ENCODE results near the gene COL26A1.
"Not testable (repeated sequence)": the region's sequence is repeated elsewhere in the genome, so short reads cannot be mapped to it uniquely, and the experiment has no call there.

COL26A1 gene

GRCh38 chr7:101402081-101402779 is 39.6 kb downstream of the COL26A1 start:
- DNase-seq (ENCODE audit: low read depth, low spot score): no peak

- DNase-seq (ENCODE audit: low read depth, low spot score): no peak
Measured at GRCh38 chr7:101402835-101403234, 40.2 kb downstream of the COL26A1 start.

GRCh38 chr7:101405474-101406067 is 42.9 kb downstream of the COL26A1 start:
- no peak for DNase-seq (ENCODE audit: low read depth, low spot score)

- no peak for DNase-seq (ENCODE audit: low read depth, low spot score)
Measured at GRCh38 chr7:101410743-101411507, 48.2 kb downstream of the COL26A1 start.

GRCh38 chr7:101411508-101411874 is 48.8 kb downstream of the COL26A1 start:
- no peak for DNase-seq (ENCODE audit: low read depth, low spot score)

GRCh38 chr7:101412976-101413375 is 50.3 kb downstream of the COL26A1 start:
- DNase-seq (ENCODE audit: low read depth, low spot score): no peak

GRCh38 chr7:101418694-101419093 is 56.0 kb downstream of the COL26A1 start:
- DNase-seq (ENCODE audit: low read depth, low spot score): no peak

GRCh38 chr7:101419831-101420230 is 57.2 kb downstream of the COL26A1 start:
- DNase-seq (ENCODE audit: low read depth, low spot score): no peak

- DNase-seq (ENCODE audit: low read depth, low spot score): no peak
Measured at GRCh38 chr7:101420436-101420835, 57.8 kb downstream of the COL26A1 start.

- DNase-seq (ENCODE audit: low read depth, low spot score): no peak
Measured at GRCh38 chr7:101422356-101423195, 59.9 kb downstream of the COL26A1 start.

- no peak for DNase-seq (ENCODE audit: low read depth, low spot score)
Measured at GRCh38 chr7:101426303-101427011, 63.8 kb downstream of the COL26A1 start.

- no peak for DNase-seq (ENCODE audit: low read depth, low spot score)
Measured at GRCh38 chr7:101428093-101428866, 65.6 kb downstream of the COL26A1 start.

GRCh38 chr7:101432316-101432715 is 69.6 kb downstream of the COL26A1 start:
- no peak for DNase-seq (ENCODE audit: low read depth, low spot score)

- no peak for DNase-seq (ENCODE audit: low read depth, low spot score)
Measured at GRCh38 chr7:101433688-101434087, 71.0 kb downstream of the COL26A1 start.

- DNase-seq (ENCODE audit: low read depth, low spot score): not testable (repeated sequence)
Measured at GRCh38 chr7:101434155-101434554, 71.5 kb downstream of the COL26A1 start.

GRCh38 chr7:101435461-101436220 is 73.0 kb downstream of the COL26A1 start:
- DNase-seq (ENCODE audit: low read depth, low spot score): no peak

- no peak for DNase-seq (ENCODE audit: low read depth, low spot score)
Measured at GRCh38 chr7:101436221-101436735, 73.6 kb downstream of the COL26A1 start.

- no peak for DNase-seq (ENCODE audit: low read depth, low spot score)
Measured at GRCh38 chr7:101436857-101437576, 74.3 kb downstream of the COL26A1 start.

- DNase-seq (ENCODE audit: low read depth, low spot score): no peak
Measured at GRCh38 chr7:101441890-101442289, 79.2 kb downstream of the COL26A1 start.
